ENCODE data around the gene TRAK2.

Gene TRAK2

GRCh38 chr2:201470821-201471731 is 19.8 kb upstream of the TRAK2 start:
- no peaks in the 10 kb centered on the region for H3K79me2 ChIP-seq (ENCODE audit: insufficient read depth, low read length)
- H3K9me3 ChIP-seq (ENCODE audit: insufficient read depth, low read length, severe bottlenecking) = no peaks in the 10 kb centered on the region
- H2AFZ ChIP-seq (ENCODE audit: low read depth, low read length) = no peak overlapping the region
- no peaks in the 10 kb centered on the region for H4K20me1 ChIP-seq (ENCODE audit: insufficient read depth, low read length)
- H3K27me3 ChIP-seq (ENCODE audit: insufficient read depth, low read length, poor library complexity) = no peaks in the 10 kb centered on the region
- no peak for TF ChIP-seq EZH2 (IDR thresholded peaks at IDR 0.05; ENCODE audit: borderline replicate concordance, low read depth, low read length, severe bottlenecking)
- TF ChIP-seq CTCF (IDR thresholded peaks at IDR 0.05; ENCODE audit: borderline replicate concordance, extremely low read depth, low read length, poor library complexity, severe bottlenecking) = no peak
- no peak overlapping the region for H3K4me2 ChIP-seq (ENCODE audit: insufficient read depth, low read length)
- ATAC-seq (ENCODE audit: insufficient read depth, low read depth) = no peak
- H3K36me3 ChIP-seq (ENCODE audit: insufficient read depth, low read length) = peaks cover 17% of the 10 kb centered on the region
- H3K4me3 ChIP-seq (ENCODE audit: low read depth in 1 of 2, low read length in 2 of 2) = no peak overlapping the region
- no peaks in the 10 kb centered on the region for H3K4me1 ChIP-seq (ENCODE audit: insufficient read depth, low read length)
- no peak overlapping the region for H3K9ac ChIP-seq (ENCODE audit: low read depth, low read length)
- DNase-seq = no peak
- H3K27ac ChIP-seq (ENCODE audit: low read length) = no peak overlapping the region

- Histone ChIP-seq H3K4me1 (ENCODE audit: insufficient read depth, low read length) (no peaks in the 10 kb centered on the region), H3K4me2 (ENCODE audit: insufficient read depth, low read length) (no peak overlapping the region), H4K20me1 (ENCODE audit: insufficient read depth, low read length) (no peaks in the 10 kb centered on the region), H3K27ac (ENCODE audit: low read length) (no peak overlapping the region), H3K79me2 (ENCODE audit: insufficient read depth, low read length) (no peaks in the 10 kb centered on the region), H3K9me3 (ENCODE audit: insufficient read depth, low read length, severe bottlenecking) (no peaks in the 10 kb centered on the region), H3K36me3 (ENCODE audit: insufficient read depth, low read length) (peaks cover 23% of the 10 kb centered on the region), H3K9ac (ENCODE audit: low read depth, low read length) (no peak overlapping the region), H2AFZ (ENCODE audit: low read depth, low read length) (no peak overlapping the region), H3K4me3 (ENCODE audit: low read depth in 1 of 2, low read length in 2 of 2) (no peak overlapping the region), H3K27me3 (ENCODE audit: insufficient read depth, low read length, poor library complexity) (no peaks in the 10 kb centered on the region)
- ATAC-seq (ENCODE audit: insufficient read depth, low read depth) (no peak), DNase-seq (no peak)
- TF ChIP-seq CTCF (IDR thresholded peaks at IDR 0.05; ENCODE audit: borderline replicate concordance, extremely low read depth, low read length, poor library complexity, severe bottlenecking) (no peak), EZH2 (IDR thresholded peaks at IDR 0.05; ENCODE audit: borderline replicate concordance, low read depth, low read length, severe bottlenecking) (no peak)
Observed at GRCh38 chr2:201467666-201468065, 16.4 kb upstream of the TRAK2 start.

GRCh38 chr2:201466050-201466675 is 14.9 kb upstream of the TRAK2 start:
- ATAC-seq (ENCODE audit: insufficient read depth, low read depth) = no peak
- Histone ChIP-seq H3K4me1 (ENCODE audit: insufficient read depth, low read length) (no peaks in the 10 kb centered on the region), H3K4me2 (ENCODE audit: insufficient read depth, low read length) (no peak overlapping the region), H3K9ac (ENCODE audit: low read depth, low read length) (no peak overlapping the region), H4K20me1 (ENCODE audit: insufficient read depth, low read length) (no peaks in the 10 kb centered on the region), H3K36me3 (ENCODE audit: insufficient read depth, low read length) (peaks cover 23% of the 10 kb centered on the region), H3K9me3 (ENCODE audit: insufficient read depth, low read length, severe bottlenecking) (no peaks in the 10 kb centered on the region), H3K27me3 (ENCODE audit: insufficient read depth, low read length, poor library complexity) (no peaks in the 10 kb centered on the region), H3K27ac (ENCODE audit: low read length) (no peak overlapping the region), H2AFZ (ENCODE audit: low read depth, low read length) (no peak overlapping the region), H3K4me3 (ENCODE audit: low read depth in 1 of 2, low read length in 2 of 2) (no peak overlapping the region), H3K79me2 (ENCODE audit: insufficient read depth, low read length) (no peaks in the 10 kb centered on the region)
- no peak for DNase-seq
- TF ChIP-seq CTCF (IDR thresholded peaks at IDR 0.05; ENCODE audit: borderline replicate concordance, extremely low read depth, low read length, poor library complexity, severe bottlenecking) (no peak), EZH2 (IDR thresholded peaks at IDR 0.05; ENCODE audit: borderline replicate concordance, low read depth, low read length, severe bottlenecking) (no peak)
